Brain microvascular endothelial cell (primary cell): ENCODE measurements around the gene PLIN5.

Experiments
- DNase-seq: peaks from one replicate; pipeline ENCODE4 v3.0.0-alpha.2; 2020
- H3K27ac ChIP-seq: fragments of 250-450 bp; sonication (Bioruptor Pico); 2 replicates; pipeline ENCODE4 v1.5.1; 2020; ENCODE audit warnings: mild to moderate bottlenecking, moderate library complexity
- H3K27me3 ChIP-seq: fragments of 250-450 bp; sonication (Bioruptor Pico); replicated peaks from 2 replicates; pipeline ENCODE4 v1.5.1; 2020; ENCODE audit warnings: mild to moderate bottlenecking
- H3K36me3 ChIP-seq: fragments of 250-450 bp; sonication (Bioruptor Pico); replicated peaks from 2 replicates; pipeline ENCODE4 v1.5.1; 2020; ENCODE audit warnings: mild to moderate bottlenecking
- H3K4me3 ChIP-seq: 2 replicates; pipeline ENCODE4 v1.5.1; 2011; ENCODE audit warnings: low read depth, mild to moderate bottlenecking, control low read depth, low read length, moderate library complexity
- CTCF ChIP-seq: IDR thresholded peaks from 2 replicates; pipeline ENCODE4 v1.5.1; 2011; ENCODE audit warnings: low read depth, mild to moderate bottlenecking, moderate library complexity, low read length, control low read depth, inconsistent platforms; ENCODE audit errors: missing control alignments
- in situ Hi-C: cut with HindIII; loops from 2 replicates; pipeline ENCODE4 v1.10.0; 2017; ENCODE audit warnings: low sequenced_read_pairs, low pct_ligation_motif_present

Gene PLIN5

DNA sequence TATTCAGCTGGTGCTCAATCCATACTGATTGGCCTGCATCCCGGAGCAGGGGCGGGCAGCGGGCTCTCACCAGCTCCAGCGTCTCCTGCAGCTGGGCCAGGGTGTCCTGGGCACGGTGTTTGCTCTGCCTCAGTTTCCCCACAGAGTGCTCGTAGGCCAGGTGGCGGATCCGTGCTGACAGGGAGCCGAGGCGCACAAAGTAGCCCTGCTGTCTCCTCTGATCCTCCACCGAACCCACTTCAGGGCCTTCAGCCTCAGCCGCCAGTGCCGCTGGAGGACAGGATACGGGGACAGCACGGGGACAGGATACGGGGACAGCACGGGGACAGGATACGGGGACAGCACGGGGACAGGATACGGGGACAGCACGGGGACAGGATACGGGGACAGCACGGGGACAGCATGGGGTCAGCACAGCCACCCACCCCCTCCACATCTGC, 9.4 kb downstream of the PLIN5 start:
- in situ Hi-C loops, result no loop called here
- Histone ChIP-seq H3K36me3 (no peaks in the 10 kb centered on the region), H3K4me3 (no peak overlapping the region), H3K27ac (no peak overlapping the region), H3K27me3 (no peaks in the 10 kb centered on the region)
- no peak for DNase-seq
- no peak for TF ChIP-seq CTCF

DNA sequence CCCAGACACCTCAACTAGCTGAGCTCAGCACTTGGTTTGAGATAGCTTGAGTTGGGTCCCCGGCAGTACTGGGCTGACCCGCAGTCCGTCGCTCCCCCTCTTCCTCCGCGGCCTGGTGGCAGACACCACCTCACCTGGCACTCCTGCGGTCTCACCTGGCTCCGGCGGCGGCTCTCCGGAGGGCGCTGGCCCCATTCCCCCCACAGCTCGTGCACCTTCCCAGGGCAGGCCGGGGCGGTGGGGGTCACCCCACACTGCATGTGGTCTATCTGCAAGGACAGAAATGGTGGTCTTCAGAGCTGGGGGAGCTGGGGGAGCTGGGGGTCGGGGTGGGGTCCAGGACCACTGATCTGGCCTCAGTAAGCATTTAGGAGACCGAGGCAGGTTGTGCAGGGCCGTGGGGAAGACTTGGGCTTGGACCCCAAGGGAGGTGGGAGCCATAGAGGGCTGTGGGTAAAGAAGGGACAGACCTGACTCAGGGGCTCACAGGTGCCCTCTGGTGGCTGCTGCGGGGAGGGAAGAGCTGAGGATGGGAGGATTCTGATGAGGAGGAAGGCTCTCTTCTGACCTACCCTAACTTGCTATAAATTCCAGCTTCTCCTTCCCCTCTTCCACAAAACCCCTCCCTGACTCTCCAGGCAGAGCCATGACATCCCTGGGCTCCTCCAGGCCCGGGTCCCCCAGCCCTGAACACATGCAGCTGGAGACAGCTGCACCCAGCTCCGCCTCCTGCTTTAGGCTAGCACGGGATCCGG, 10.0 kb downstream of the PLIN5 start:
- Histone ChIP-seq H3K36me3 (no peaks in the 10 kb centered on the region), H3K27me3 (no peaks in the 10 kb centered on the region), H3K4me3 (no peak overlapping the region), H3K27ac (no peak overlapping the region)
- in situ Hi-C loops, result no loop called here
- peak; percentile 89 for TF ChIP-seq CTCF
- peak; percentile 28 for DNase-seq

DNA sequence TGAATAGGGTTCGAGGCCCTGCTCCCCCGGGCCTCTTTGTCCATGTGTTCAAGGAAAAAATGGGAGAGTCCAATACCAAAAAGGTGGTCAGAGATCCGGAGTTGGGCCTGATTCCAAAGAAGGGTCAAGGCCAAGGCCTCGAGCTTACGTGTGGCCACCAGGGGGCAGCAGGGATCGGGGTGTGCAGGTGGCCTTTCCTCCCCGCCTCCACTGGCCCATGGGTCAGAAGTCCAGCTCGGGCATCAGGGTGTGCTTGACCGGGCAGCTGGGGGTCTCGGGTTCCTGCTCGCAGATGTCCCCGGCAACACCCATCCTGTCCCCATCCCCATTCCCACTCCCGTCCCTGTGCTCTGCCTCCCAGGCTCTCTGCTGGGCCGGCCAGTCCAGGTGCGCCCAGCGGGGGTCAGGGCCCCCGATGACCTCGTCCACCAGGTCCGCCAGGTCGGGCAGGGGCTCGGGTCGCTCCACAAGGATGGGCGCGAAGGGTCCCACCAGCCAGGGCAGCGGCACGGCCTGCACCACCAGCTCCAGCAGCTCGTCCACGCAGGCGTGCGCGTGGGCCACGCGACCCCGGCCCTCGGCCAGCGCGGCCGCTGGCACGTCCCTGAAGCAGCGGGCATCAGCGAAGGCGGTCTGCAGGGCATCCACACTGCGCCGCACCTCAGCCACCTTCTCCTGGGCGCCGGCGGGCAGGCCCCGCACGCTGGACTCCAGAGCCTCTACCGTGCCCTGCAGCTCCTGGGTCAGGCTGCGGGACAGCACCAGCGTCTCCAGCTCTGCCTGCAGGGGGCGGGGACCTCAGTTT, 11.5 kb downstream of the PLIN5 start:
- no peak for DNase-seq
- Histone ChIP-seq H3K4me3 (no peak overlapping the region), H3K27me3 (no peaks in the 10 kb centered on the region), H3K36me3 (no peaks in the 10 kb centered on the region), H3K27ac (no peak overlapping the region)
- in situ Hi-C loops, result no loop called here
- TF ChIP-seq CTCF, result peak; percentile 86

DNA sequence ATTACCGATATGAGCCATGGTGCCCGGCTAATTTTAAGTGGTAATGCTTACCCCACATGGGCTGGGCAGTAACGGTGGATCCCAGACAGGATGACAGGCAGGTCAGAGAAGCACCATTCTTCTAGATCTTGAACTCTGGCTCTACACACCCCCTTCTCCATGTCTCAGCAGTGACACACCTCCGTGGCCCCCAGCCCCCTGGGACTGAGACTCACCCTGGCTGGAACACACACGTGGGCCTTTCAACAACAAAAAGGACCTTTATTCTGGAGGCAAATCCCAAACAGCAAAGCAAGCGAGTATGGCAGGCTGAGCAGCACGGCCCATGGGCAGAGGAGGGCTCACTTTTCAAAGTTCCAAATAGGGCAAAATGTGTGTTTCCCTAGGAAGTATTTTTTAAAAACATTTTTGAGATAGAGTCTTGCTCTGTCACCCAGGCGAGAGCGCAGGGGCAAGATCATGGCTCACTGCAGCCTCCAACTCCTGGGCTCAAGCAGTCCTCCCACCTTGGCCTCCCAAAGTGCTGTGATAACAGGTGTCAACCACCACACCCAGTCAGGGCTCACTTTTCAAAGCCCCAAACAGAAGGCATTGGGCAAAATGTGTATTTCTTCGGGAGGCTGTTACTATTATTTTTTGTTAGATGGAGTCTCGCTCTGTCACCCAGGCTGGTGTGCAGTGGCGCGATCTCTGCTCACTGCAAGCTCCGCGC, 12.6 kb downstream of the PLIN5 start:
- no peak for TF ChIP-seq CTCF
- DNase-seq, result no peak

DNA sequence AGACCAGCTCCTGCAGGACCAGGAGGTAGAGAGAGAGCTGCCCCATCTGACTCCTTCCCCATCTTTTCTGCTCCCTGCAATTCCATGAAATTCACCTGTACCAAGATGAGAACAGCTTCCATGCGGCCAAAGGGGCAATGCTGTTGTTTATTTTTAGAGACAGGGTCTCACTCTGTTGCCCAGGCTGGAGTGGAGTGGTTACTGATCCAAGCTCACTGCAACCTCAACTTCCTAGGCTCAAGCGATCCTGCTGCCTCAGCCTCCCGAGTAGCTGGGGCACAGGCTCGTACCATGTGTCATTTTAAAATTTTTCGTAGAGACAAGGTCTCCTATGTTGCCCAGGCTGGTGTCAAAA, 13.2 kb downstream of the PLIN5 start:
- no peak for DNase-seq
- Histone ChIP-seq H3K27ac (no peak overlapping the region), H3K27me3 (no peaks in the 10 kb centered on the region), H3K4me3 (no peak overlapping the region), H3K36me3 (no peaks in the 10 kb centered on the region)
- TF ChIP-seq CTCF, result no peak
- in situ Hi-C loops, result no loop called here

More for the DNA sequence above, 12.6 kb downstream of the PLIN5 start:
- Histone ChIP-seq H3K27me3 (no peaks in the 10 kb centered on the region), H3K36me3 (no peaks in the 10 kb centered on the region), H3K27ac (no peak overlapping the region), H3K4me3 (no peak overlapping the region)
- in situ Hi-C loops, result no loop called here
